GM10266 (cell line): Measurements from ENCODE around the gene GRIK5.

Experiments
- DNase-seq: peaks from one replicate; pipeline ENCODE4 v3.0.0; 2012; ENCODE audit errors: extremely low spot score
- CTCF ChIP-seq: IDR thresholded peaks from 2 replicates; pipeline ENCODE4 v1.5.1; 2012; ENCODE audit warnings: mild to moderate bottlenecking, low read depth; ENCODE audit not compliant: control insufficient read depth, insufficient read depth; ENCODE audit errors: missing control alignments

GRIK5 gene

GRCh38 chr19:42034640-42035391 is 35.2 kb downstream of the GRIK5 start:
- peak; percentile 87 for DNase-seq
- peak; percentile 87 for TF ChIP-seq CTCF

GRCh38 chr19:42033413-42033812 is 36.6 kb downstream of the GRIK5 start:
- no peak for DNase-seq
- TF ChIP-seq CTCF = no peak

- no peak for TF ChIP-seq CTCF
- DNase-seq = no peak
These were observed 37.6 kb downstream of the GRIK5 start for GRCh38 chr19:42032431-42032830.

- no peak for DNase-seq
- no peak for TF ChIP-seq CTCF
These were observed 39.2 kb downstream of the GRIK5 start for GRCh38 chr19:42030645-42031440.

- peak; percentile 64 for TF ChIP-seq CTCF
- no peak for DNase-seq
These were observed 41.4 kb downstream of the GRIK5 start for GRCh38 chr19:42028304-42029216.

GRCh38 chr19:42024622-42025111 is 45.3 kb downstream of the GRIK5 start:
- no peak for TF ChIP-seq CTCF
- DNase-seq = no peak

GRCh38 chr19:42023943-42024260 is 46.1 kb downstream of the GRIK5 start:
- no peak for TF ChIP-seq CTCF
- DNase-seq = no peak
